Activated T-cell treated with anti-CD3 and anti-CD28 coated beads for 24 hours (primary cell): ENCODE data around the gene TXLNG.

Experiments
- DNase-seq: peaks from one replicate; pipeline ENCODE4 v3.0.0-alpha.2; 2020; ENCODE audit warnings: low read depth

Gene TXLNG

DNA sequence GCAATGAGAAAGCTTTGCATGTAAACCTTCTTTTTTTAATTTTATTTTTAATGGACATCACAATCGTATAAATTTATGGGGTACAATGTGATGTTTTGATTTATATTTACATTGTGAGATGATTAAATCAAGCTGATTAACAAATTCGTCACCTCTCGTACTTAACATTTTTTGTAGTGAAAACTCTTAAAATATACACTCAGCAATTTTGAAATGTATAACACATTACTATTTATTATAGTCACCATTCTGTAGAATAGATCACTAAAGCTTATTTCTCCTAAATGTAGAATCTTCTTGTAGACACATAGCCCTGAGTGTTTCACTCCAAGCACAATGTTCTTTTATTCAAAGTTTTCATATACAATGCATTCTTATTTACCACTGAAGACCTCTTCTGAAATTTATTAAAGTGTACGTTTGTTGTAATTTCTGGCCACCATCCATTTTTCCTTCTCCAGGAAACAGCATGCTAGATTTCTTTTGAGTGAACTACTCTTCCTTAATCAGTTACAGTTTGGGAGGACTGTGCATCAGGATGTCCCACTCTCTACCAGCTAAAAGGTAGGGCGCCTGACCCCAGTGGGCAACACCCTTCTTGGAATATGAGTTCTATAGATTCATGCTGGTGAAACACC is 88.3 kb downstream of the TXLNG start:
- no peak for DNase-seq

- no peak for DNase-seq
Observed at GRCh38 chrX:16876696-16877095, 90.4 kb downstream of the TXLNG start.

- no peak for DNase-seq
Observed at GRCh38 chrX:16882169-16882568, 95.9 kb downstream of the TXLNG start.

DNA sequence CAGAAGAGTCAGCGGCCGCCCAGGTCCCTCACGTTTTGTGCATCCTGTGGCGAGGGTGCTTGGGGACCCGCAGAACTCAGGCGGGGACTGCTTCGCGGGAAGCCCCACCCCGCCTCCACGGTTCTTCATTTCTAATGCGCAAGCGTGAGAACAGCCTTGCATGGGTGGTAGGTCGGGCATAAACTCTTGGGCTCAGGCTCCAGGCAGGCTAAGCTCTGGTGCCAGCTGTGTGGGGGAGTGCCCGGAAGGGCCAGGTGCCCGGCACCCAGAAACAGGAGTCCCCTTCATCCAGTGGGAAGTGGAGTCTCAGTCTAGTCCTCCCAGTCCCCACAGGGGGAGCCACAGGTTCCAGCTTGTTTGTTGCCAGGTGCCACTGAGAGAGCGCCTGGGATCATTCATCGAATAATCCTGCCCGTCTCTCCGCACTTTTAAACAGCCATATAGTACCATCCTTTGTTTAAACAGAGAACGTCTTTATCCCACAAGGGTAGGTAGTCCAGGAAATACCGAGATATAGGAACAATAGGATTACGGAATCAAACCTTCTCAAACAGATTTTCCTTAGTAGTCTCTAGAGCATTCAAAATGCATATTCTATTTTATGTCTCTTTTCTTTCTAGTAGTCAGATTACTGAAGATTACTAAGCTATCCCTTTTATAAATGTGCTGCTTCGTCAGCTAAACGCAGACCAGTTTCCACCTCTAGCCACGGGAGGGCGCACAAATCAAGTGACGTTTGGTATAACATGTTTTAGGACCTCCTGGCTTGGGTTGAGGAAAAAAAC is 96.6 kb downstream of the TXLNG start:
- peak; percentile 48 for DNase-seq

GRCh38 chrX:16883487-16883804 is 97.2 kb downstream of the TXLNG start:
- no peak for DNase-seq

DNA sequence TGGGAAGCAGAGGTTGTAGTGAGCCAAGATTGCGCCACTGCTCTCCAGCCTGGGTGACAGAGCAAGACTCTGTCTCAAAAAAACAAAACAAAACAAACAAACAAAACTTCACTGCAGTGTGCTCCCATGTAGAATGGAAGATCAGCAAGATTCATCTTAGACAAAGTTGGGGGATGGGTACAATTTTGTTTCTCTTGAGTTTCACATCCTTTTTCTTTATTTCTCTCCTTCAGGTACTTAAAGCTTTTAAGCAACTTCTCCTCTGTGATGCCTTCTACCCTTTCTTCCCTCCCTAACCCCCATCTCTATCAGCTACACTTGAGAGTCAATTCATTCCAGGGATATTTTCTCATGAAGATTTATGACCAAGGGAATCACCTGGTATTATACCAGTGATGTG is 99.4 kb downstream of the TXLNG start:
- no peak for DNase-seq

DNA sequence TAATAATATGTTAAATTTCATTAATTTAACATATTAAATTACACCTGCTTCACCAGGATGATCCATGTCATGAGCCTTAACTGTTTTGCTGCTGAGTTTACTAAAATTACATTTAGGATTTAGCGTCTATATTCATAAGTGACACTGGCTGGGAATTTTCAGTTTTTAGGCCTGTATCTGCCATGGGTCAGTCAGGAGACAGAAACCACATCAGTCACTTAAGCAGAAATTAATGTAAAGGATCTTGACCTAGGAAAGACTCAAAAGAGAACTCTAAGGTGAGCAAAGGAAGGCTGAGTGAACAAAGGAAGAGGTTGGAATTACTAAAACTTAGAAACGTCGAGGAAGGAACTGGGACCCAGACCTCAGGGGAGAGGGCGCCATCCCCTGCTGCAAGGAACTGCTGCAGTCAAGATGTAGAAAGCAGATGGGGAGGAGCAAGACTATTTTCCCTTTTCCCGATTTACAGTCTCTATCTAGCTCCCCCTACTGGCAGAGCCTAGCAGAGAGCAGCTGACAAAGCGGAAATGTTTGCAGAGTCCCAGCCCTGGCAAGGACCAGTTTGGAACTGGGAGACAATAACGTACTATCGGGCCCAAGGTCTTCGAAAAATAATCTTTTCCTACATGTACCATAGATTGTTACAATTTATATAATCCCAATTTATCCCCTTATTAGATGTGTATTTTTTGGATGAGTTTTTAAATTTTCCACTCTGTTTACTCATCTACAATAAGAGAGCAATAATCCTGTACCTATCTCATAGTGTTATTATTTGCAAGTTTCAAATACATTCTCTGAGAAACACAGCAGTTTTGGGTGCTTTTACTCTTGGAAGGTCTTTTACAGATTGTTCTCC is 106.5 kb downstream of the TXLNG start:
- DNase-seq: peak; percentile 38
